OCI-LY7 (cell line): Measurements from ENCODE around the gene PLEKHJ1. TPM values are rescaled to one million over a fixed set of nuclear protein-coding genes. Genes with fewer than 3 reads are reported as not detected.

Source experiments
- Bru-seq: library from RNA; stranded (reverse); fragments of 400-500 nt; gene quantifications from one replicate; lab custom pipeline; 2021; lab: Mats Ljungman, UMichigan
- BruChase-seq, 2 experiments: library from RNA; stranded (reverse); fragments of 400-500 nt; gene quantifications; one replicate each; lab custom pipeline; 2021; lab: Mats Ljungman, UMichigan
- BruUV-seq: library from RNA; stranded (reverse); fragments of 400-500 nt; replicated peaks from 2 replicates; lab custom pipeline; 2021; lab: Mats Ljungman, UMichigan
- CTCF ChIA-PET: fragments of 300-600 bp; sonication (Branson Sonifier 250); formaldehyde crosslinking; loops from one replicate; lab custom pipeline; 2022; ENCODE audit warnings: antibody characterized with exemption; ENCODE audit not compliant: unreplicated experiment; lab: Charles Lee
- POLR2A ChIA-PET: fragments of 300-600 bp; sonication (Branson Sonifier 250); formaldehyde crosslinking; loops from one replicate; lab custom pipeline; 2022; ENCODE audit warnings: antibody characterized with exemption; lab: Charles Lee
- DNase-seq: peaks from one replicate; pipeline ENCODE4 v3.0.0-alpha.2; 2015; ENCODE audit warnings: low spot score
- H2AFZ ChIP-seq: fragments of 200-600 bp; sonication (generic), shearing (Covaris generic); 2 replicates; pipeline ENCODE4 v1.6.1; 2014; ENCODE audit warnings: mild to moderate bottlenecking, antibody characterized with exemption, low read length, moderate library complexity
- H3K27ac ChIP-seq: fragments of 200-600 bp; sonication (generic); 2 replicates; pipeline ENCODE4 v1.5.1; 2014; ENCODE audit warnings: mixed run types, low read depth, mild to moderate bottlenecking, moderate library complexity, low read length, inconsistent platforms; ENCODE audit not compliant: poor library complexity, severe bottlenecking
- H3K36me3 ChIP-seq: fragments of 200-600 bp; sonication (generic); 2 replicates; pipeline ENCODE4 v1.6.1; 2014; ENCODE audit warnings: mild to moderate bottlenecking, antibody characterized with exemption, low read length, moderate library complexity, mixed read lengths; ENCODE audit not compliant: insufficient read depth
- H3K4me1 ChIP-seq: fragments of 200-600 bp; sonication (generic); 2 replicates; pipeline ENCODE4 v1.5.1; 2014; ENCODE audit warnings: mild to moderate bottlenecking, low read length; ENCODE audit not compliant: insufficient read depth, poor library complexity, severe bottlenecking
- H3K4me2 ChIP-seq: fragments of 200-600 bp; sonication (generic); 2 replicates; pipeline ENCODE4 v1.6.1; 2014; ENCODE audit warnings: mild to moderate bottlenecking, low read length
- H3K4me3 ChIP-seq: fragments of 200-600 bp; sonication (generic); 2 replicates; pipeline ENCODE4 v1.5.1; 2014; ENCODE audit warnings: mild to moderate bottlenecking, low read depth, low read length; ENCODE audit not compliant: poor library complexity, severe bottlenecking
- H3K79me2 ChIP-seq: fragments of 200-600 bp; sonication (generic); 2 replicates; pipeline ENCODE4 v1.6.1; 2016; ENCODE audit warnings: low read depth, mild to moderate bottlenecking, low read length, moderate library complexity, mixed read lengths; ENCODE audit not compliant: insufficient read depth
- H3K9me2 ChIP-seq: fragments of 200-600 bp; sonication (generic); 2 replicates; pipeline ENCODE4 v1.6.1; 2016; ENCODE audit warnings: mild to moderate bottlenecking, low read length, mixed read lengths; ENCODE audit not compliant: insufficient read depth
- H3K9me3 ChIP-seq: fragments of 200-600 bp; sonication (generic); 2 replicates; pipeline ENCODE4 v1.6.1; 2014; ENCODE audit warnings: mild to moderate bottlenecking, mixed run types, low read length, mixed read lengths
- H4K20me1 ChIP-seq: fragments of 200-600 bp; sonication (generic); 2 replicates; pipeline ENCODE4 v1.6.1; 2014; ENCODE audit warnings: mild to moderate bottlenecking, antibody characterized with exemption, low read length, moderate library complexity, mixed read lengths; ENCODE audit not compliant: insufficient read depth
- EZH2phosphoT487 ChIP-seq: fragments of 200-600 bp; sonication (generic); IDR thresholded peaks from 2 replicates; pipeline ENCODE4 v1.6.1; 2018; ENCODE audit warnings: low read depth, borderline replicate concordance, mild to moderate bottlenecking, mixed run types, antibody characterized with exemption, low read length, moderate library complexity, mixed read lengths
- intact Hi-C: fragments of 100-400 bp; cut with micrococcal nuclease; formaldehyde crosslinking; loops from one replicate; pipeline ENCODE4 v1.10.0; 2022; ENCODE audit not compliant: unreplicated experiment
- long read RNA-seq: library from polyadenylated mRNA; stranded (forward); transcript quantifications from one replicate; pipeline ENCODE4 v2.0.0, GENCODE V29; 2022
- total RNA-seq, 2 experiments: library from RNA; depleted of rRNA in 1 of 2; stranded (reverse); fragments of >200 nt in 1 of 2; shearing (Covaris generic) in 1 of 2; gene quantifications; 2 replicates each; pipeline ENCODE4 v1.2.3, GENCODE V29; 2014 to 2022
- TF ChIP-seq, protein P1 (sequence below): fragments of 200-600 bp; sonication (generic); conservative IDR thresholded peaks from 2 replicates; pipeline ENCODE4 v1.5.1; 2014; ENCODE audit warnings: mild to moderate bottlenecking, antibody characterized with exemption, low read length, moderate library complexity, mixed read lengths

Gene PLEKHJ1
- total RNA-seq (2014; rRNA removed; shearing (Covaris generic)) (205 and 221 TPM in 2 replicates), total RNA-seq (2022) (122 and 129 TPM in 2 replicates), Bru-seq, nascent RNA (percentile 67 among the genes with signal in this experiment), BruChase-seq, experiment 1, labeled RNA remaining after a 6-hour chase (percentile 84 among the genes with signal in this experiment), BruChase-seq, experiment 2, labeled RNA remaining after a 2-hour chase (percentile 82 among the genes with signal in this experiment)
- long read RNA-seq, transcript PLEKHJ1-201 (6 exons, 1,206 nt) = major isoform, 197 of 266 reads
- long read RNA-seq, transcript PLEKHJ1-206 (5 exons, 1,311 nt) = minor isoform, 28 of 266 reads
- long read RNA-seq, transcript PLEKHJ1-213 (5 exons, 1,092 nt) = minor isoform, 7 of 266 reads
- long read RNA-seq, partial matches to known transcripts = 18 of 266 reads
- long read RNA-seq, other reads (novel, unspliced or antisense) = 8 of 266 reads

- Histone ChIP-seq H4K20me1 (peaks cover 46% of the 10 kb centered on the region), H3K9me3 (no peaks in the 10 kb centered on the region), H3K27ac (peak within 1 kb of the TSS; percentile 75), H3K36me3 (peaks cover 81% of the 10 kb centered on the region), H3K9me2 (no peaks in the 10 kb centered on the region), H3K79me2 (peaks cover 72% of the 10 kb centered on the region), H3K4me1 (peaks cover 68% of the 10 kb centered on the region), H3K4me3 (peak within 1 kb of the TSS; percentile 96), H3K4me2 (peak within 1 kb of the TSS; percentile 91), H2AFZ (no peak within 1 kb of the TSS; the same call in 1 of the 2 replicates)
- no TSS peak for BruUV-seq
- TF ChIP-seq, protein P1, sequence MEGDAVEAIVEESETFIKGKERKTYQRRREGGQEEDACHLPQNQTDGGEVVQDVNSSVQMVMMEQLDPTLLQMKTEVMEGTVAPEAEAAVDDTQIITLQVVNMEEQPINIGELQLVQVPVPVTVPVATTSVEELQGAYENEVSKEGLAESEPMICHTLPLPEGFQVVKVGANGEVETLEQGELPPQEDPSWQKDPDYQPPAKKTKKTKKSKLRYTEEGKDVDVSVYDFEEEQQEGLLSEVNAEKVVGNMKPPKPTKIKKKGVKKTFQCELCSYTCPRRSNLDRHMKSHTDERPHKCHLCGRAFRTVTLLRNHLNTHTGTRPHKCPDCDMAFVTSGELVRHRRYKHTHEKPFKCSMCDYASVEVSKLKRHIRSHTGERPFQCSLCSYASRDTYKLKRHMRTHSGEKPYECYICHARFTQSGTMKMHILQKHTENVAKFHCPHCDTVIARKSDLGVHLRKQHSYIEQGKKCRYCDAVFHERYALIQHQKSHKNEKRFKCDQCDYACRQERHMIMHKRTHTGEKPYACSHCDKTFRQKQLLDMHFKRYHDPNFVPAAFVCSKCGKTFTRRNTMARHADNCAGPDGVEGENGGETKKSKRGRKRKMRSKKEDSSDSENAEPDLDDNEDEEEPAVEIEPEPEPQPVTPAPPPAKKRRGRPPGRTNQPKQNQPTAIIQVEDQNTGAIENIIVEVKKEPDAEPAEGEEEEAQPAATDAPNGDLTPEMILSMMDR = peak; percentile 97
- TF ChIP-seq EZH2phosphoT487 = no peak
- ChIA-PET POLR2A (no interaction called here), CTCF (interaction anchor here (0.6 kb wide), 1 partner anchor 252 kb away, joined by 3 read pairs; no protein-coding TSS in a partner anchor)
- peak; percentile 99 for DNase-seq
- intact Hi-C loops = loop anchor here (1.0 to 5.0 kb wide), 5 partner anchors 37 to 376 kb away; partner anchors contain the start of gene AP3D1
These were observed at the start of gene PLEKHJ1, which contains the start of gene SF3A2 for GRCh38 chr19:2236314-2237050. Gene PLEKHJ1, minus strand, starts transcription at chr19:2236329. Its CDS starts 81 bp downstream, at chr19:2236248. Gene SF3A2, plus strand, starts transcription at chr19:2236824. Its CDS starts 6,595 bp downstream, at chr19:2243419.

DNA sequence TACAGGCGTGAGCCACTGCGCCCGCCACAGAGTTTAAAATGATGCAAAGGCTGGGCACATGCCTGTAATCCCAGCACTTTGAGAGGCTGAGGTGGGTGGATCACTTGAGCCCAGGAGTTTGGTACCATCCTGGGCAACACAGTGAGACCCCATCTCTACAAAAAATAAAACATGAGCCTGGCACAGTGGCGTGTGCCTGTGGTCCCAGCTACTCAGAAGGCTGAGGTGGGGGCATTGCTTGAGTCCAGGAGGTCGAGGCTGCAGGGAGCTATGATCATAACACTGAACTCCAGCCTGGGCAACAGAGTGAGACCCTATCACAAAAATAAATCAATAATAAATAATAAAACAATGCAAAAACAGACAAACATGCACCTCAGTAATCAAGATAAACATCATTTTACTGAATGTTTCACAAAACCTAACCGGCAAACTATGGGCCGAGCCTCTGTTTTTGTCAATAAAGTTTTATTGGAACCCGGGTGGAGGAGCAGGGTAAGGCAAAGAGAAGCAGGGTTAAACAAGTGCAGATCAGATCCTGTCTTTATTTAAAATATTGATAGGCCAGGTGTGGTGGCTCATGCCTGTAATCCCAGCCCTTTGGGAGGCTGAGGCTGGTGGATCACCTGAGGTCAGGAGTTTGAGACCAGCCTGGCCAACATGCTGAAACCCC lies 47.8 kb upstream of the PLEKHJ1 start:
- H3K4me3 ChIP-seq = no peak overlapping the region
- no peak overlapping the region for H3K27ac ChIP-seq
- H3K4me1 ChIP-seq = peaks cover 30% of the 10 kb centered on the region
- no peaks in the 10 kb centered on the region for H4K20me1 ChIP-seq
- no peaks in the 10 kb centered on the region for H3K9me3 ChIP-seq
- no peak for TF ChIP-seq EZH2phosphoT487
- TF ChIP-seq, protein P1 = no peak
- no peak overlapping the region for H3K4me2 ChIP-seq
- no TSS peak for BruUV-seq
- H3K79me2 ChIP-seq = no peaks in the 10 kb centered on the region
- intact Hi-C loops = no loop called here
- H2AFZ ChIP-seq = no peak overlapping the region
- DNase-seq = no peak
- no peaks in the 10 kb centered on the region for H3K9me2 ChIP-seq
- ChIA-PET POLR2A (no interaction called here), CTCF (no interaction called here)
- no peaks in the 10 kb centered on the region for H3K36me3 ChIP-seq
